ENCODE measurements around the gene DISC1. TPM values are rescaled to one million over a fixed set of nuclear protein-coding genes. Genes with fewer than 3 reads are reported as not detected.

The DISC1 gene
- total and polyA plus RNA-seq, 2 experiments from 2014 or later = 2.1 to 6.5 TPM

DNA sequence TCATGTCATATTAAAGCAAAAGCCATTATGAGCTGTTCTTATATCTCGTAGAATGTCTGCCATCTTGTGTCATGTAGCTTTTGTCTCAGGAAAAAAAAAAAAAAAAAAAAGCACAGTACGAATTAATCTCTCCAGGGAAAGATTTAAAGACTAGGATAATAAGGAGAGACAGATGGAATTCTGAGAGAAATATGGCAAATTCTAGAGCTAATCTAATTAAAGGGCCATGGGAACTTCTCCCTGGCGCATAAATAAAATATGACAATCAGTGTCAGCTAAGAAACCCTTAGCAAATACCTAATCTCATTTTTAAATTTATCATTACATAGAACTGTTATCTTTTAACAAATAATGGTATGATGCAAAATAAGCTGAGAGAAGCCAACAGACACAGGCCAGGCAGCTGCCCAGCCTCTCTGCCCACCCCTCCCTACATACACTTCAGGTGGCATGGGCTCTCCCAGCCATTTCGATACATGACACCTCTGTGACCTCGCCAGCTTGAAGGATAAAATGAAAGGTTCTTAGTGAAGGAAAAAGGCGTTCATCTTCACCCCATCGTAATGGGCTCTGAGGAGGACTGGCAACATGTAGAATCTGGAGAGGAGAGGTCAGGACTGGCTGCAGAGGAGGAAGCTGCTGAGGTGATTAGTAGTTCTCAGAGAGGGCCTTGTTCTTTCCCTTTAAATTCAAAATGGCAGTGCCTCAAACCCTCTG is 39.8 kb downstream of the DISC1 start:
- H2AFZ ChIP-seq = no peak overlapping the region
- H3F3A ChIP-seq (replicated peaks; ENCODE audit: low read depth) = no peaks in the 10 kb centered on the region
- no peak for TF ChIP-seq CREB1 (CRISPR knock-in tag; IDR thresholded peaks at IDR 0.05; ENCODE audit: low read depth)
- no peak for TF ChIP-seq NANOG (IDR thresholded peaks at IDR 0.05; ENCODE audit: borderline replicate concordance)
- TF ChIP-seq, protein P1, sequence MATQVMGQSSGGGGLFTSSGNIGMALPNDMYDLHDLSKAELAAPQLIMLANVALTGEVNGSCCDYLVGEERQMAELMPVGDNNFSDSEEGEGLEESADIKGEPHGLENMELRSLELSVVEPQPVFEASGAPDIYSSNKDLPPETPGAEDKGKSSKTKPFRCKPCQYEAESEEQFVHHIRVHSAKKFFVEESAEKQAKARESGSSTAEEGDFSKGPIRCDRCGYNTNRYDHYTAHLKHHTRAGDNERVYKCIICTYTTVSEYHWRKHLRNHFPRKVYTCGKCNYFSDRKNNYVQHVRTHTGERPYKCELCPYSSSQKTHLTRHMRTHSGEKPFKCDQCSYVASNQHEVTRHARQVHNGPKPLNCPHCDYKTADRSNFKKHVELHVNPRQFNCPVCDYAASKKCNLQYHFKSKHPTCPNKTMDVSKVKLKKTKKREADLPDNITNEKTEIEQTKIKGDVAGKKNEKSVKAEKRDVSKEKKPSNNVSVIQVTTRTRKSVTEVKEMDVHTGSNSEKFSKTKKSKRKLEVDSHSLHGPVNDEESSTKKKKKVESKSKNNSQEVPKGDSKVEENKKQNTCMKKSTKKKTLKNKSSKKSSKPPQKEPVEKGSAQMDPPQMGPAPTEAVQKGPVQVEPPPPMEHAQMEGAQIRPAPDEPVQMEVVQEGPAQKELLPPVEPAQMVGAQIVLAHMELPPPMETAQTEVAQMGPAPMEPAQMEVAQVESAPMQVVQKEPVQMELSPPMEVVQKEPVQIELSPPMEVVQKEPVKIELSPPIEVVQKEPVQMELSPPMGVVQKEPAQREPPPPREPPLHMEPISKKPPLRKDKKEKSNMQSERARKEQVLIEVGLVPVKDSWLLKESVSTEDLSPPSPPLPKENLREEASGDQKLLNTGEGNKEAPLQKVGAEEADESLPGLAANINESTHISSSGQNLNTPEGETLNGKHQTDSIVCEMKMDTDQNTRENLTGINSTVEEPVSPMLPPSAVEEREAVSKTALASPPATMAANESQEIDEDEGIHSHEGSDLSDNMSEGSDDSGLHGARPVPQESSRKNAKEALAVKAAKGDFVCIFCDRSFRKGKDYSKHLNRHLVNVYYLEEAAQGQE (IDR thresholded peaks at IDR 0.05; ENCODE audit: unreplicated experiment) = no peak
- TF ChIP-seq ZNF114 (CRISPR knock-in tag; IDR thresholded peaks at IDR 0.05) = no peak
- no peak for TF ChIP-seq ZNF331 (CRISPR knock-in tag; IDR thresholded peaks at IDR 0.05; ENCODE audit: low read depth)
- no peak for TF ChIP-seq EZH2 (IDR thresholded peaks at IDR 0.05; ENCODE audit: low read depth, unreplicated experiment)
- TF ChIP-seq, protein P2, sequence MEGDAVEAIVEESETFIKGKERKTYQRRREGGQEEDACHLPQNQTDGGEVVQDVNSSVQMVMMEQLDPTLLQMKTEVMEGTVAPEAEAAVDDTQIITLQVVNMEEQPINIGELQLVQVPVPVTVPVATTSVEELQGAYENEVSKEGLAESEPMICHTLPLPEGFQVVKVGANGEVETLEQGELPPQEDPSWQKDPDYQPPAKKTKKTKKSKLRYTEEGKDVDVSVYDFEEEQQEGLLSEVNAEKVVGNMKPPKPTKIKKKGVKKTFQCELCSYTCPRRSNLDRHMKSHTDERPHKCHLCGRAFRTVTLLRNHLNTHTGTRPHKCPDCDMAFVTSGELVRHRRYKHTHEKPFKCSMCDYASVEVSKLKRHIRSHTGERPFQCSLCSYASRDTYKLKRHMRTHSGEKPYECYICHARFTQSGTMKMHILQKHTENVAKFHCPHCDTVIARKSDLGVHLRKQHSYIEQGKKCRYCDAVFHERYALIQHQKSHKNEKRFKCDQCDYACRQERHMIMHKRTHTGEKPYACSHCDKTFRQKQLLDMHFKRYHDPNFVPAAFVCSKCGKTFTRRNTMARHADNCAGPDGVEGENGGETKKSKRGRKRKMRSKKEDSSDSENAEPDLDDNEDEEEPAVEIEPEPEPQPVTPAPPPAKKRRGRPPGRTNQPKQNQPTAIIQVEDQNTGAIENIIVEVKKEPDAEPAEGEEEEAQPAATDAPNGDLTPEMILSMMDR (conservative IDR thresholded peaks at IDR 0.05; ENCODE audit: low read depth in 2 of 2) = no peak
- H3K79me2 ChIP-seq (replicated peaks; ENCODE audit: insufficient read depth) = no peaks in the 10 kb centered on the region
- no peaks in the 10 kb centered on the region for H3K27me3 ChIP-seq (ENCODE audit: insufficient read depth)
- no peak overlapping the region; the same call in 1 of the 2 replicates for H3K27ac ChIP-seq (ENCODE audit: low read depth)
- H3K4me2 ChIP-seq = peak overlapping the region; percentile 27
- peaks cover 18% of the 10 kb centered on the region; the same call in 1 of the 2 replicates for H3K4me1 ChIP-seq (ENCODE audit: insufficient read depth)
- H3K27ac Mint-ChIP-seq = peak overlapping the region; percentile 82
- no peak overlapping the region for H3K4me3 ChIP-seq
- H3K4me1 Mint-ChIP-seq = peaks cover 18% of the 10 kb centered on the region
- no peaks in the 10 kb centered on the region for H3K36me3 ChIP-seq (ENCODE audit: insufficient read depth)
- no peaks in the 10 kb centered on the region for H4K20me1 ChIP-seq (replicated peaks; ENCODE audit: insufficient read depth)
- no peak overlapping the region; the same call in 2 of the 3 replicates for H3K4me3 Mint-ChIP-seq
- H3K27me3 Mint-ChIP-seq (ENCODE audit: insufficient read depth, low read depth, poor library complexity) = peaks cover 4% of the 10 kb centered on the region
- peaks cover 4% of the 10 kb centered on the region; the same call in 1 of the 2 replicates for H3K9me2 ChIP-seq (ENCODE audit: insufficient read depth)
- ATAC-seq = peak; percentile 46
- DNase-seq (ENCODE audit: low spot score) = peak; percentile 39
- peaks cover 17% of the 10 kb centered on the region; the same call in 2 of the 3 replicates for H3K9me3 Mint-ChIP-seq
- peaks cover 11% of the 10 kb centered on the region for H3K36me3 Mint-ChIP-seq (ENCODE audit: low read depth)

DNA sequence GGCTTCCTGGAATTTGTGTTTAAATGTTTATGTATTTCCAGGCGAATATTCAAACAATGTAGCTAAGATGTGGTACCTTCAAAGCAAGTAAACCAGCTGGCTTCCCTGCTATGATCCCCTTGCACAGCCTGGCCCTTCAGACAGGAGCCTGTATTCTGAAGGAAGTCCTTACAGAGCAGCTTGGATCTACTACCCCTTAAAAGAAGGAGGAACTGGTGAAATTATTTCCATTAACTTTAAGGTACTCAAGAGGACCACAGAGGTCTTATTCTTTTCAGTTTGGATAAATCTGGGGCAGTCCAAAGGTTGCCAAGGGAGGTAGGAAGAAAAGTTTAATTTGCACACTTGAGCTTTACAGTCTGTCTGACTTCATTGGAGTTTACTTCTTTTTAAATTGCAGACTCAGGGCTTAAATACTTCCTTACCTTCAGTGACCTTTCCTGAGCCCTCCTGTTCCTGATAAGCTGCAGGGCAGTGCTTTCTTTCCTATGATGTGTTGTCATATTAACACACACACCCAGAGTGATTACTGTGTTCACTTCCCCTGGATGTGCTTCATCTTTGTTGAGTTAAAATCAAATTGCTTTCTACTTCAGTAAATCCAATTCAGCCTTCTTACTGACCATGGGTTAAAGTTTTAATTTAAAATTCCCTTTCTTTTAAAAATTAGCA is 40.5 kb downstream of the DISC1 start:
- H3K36me3 ChIP-seq (ENCODE audit: insufficient read depth) = no peaks in the 10 kb centered on the region
- H3K4me3 Mint-ChIP-seq = no peak overlapping the region
- peak; percentile 36 for ATAC-seq
- H3K4me3 ChIP-seq = no peak overlapping the region
- no peaks in the 10 kb centered on the region for H3K27me3 ChIP-seq (ENCODE audit: insufficient read depth)
- H3K27me3 Mint-ChIP-seq (ENCODE audit: insufficient read depth, low read depth, poor library complexity) = peaks cover 4% of the 10 kb centered on the region
- peak overlapping the region; percentile 27 for H3K4me2 ChIP-seq
- H3K36me3 Mint-ChIP-seq (ENCODE audit: low read depth) = peaks cover 11% of the 10 kb centered on the region
- peaks cover 17% of the 10 kb centered on the region; the same call in 2 of the 3 replicates for H3K9me3 Mint-ChIP-seq
- no peak overlapping the region for H2AFZ ChIP-seq
- peaks cover 4% of the 10 kb centered on the region; the same call in 1 of the 2 replicates for H3K9me2 ChIP-seq (ENCODE audit: insufficient read depth)
- peaks cover 18% of the 10 kb centered on the region; the same call in 1 of the 2 replicates for H3K4me1 ChIP-seq (ENCODE audit: insufficient read depth)
- H3K4me1 Mint-ChIP-seq = peaks cover 18% of the 10 kb centered on the region
- H3K27ac ChIP-seq (ENCODE audit: low read depth) = no peak overlapping the region; the same call in 1 of the 2 replicates
- no peak for DNase-seq (ENCODE audit: low spot score)
- no peaks in the 10 kb centered on the region for H3F3A ChIP-seq (replicated peaks; ENCODE audit: low read depth)
- H3K27ac Mint-ChIP-seq = peak overlapping the region; percentile 82
- H4K20me1 ChIP-seq (replicated peaks; ENCODE audit: insufficient read depth) = no peaks in the 10 kb centered on the region
- H3K79me2 ChIP-seq (replicated peaks; ENCODE audit: insufficient read depth) = no peaks in the 10 kb centered on the region
- no peak for TF ChIP-seq NANOG (IDR thresholded peaks at IDR 0.05; ENCODE audit: borderline replicate concordance)
- TF ChIP-seq CREB1 (CRISPR knock-in tag; IDR thresholded peaks at IDR 0.05; ENCODE audit: low read depth) = no peak
- TF ChIP-seq, protein P2 (conservative IDR thresholded peaks at IDR 0.05; ENCODE audit: low read depth in 2 of 2) = no peak
- TF ChIP-seq EZH2 (IDR thresholded peaks at IDR 0.05; ENCODE audit: low read depth, unreplicated experiment) = no peak
- no peak for TF ChIP-seq EZH2phosphoT487 (IDR thresholded peaks at IDR 0.05; ENCODE audit: unreplicated experiment)
- TF ChIP-seq, protein P1 (IDR thresholded peaks at IDR 0.05; ENCODE audit: unreplicated experiment) = no peak
- TF ChIP-seq ZNF114 (CRISPR knock-in tag; IDR thresholded peaks at IDR 0.05) = no peak
- TF ChIP-seq POLR2AphosphoS5 (IDR thresholded peaks at IDR 0.05; ENCODE audit: low read depth) = no peak
- no peak for TF ChIP-seq ZNF331 (CRISPR knock-in tag; IDR thresholded peaks at IDR 0.05; ENCODE audit: low read depth)
